ENCODE results near the gene TRIM7.

DNA sequence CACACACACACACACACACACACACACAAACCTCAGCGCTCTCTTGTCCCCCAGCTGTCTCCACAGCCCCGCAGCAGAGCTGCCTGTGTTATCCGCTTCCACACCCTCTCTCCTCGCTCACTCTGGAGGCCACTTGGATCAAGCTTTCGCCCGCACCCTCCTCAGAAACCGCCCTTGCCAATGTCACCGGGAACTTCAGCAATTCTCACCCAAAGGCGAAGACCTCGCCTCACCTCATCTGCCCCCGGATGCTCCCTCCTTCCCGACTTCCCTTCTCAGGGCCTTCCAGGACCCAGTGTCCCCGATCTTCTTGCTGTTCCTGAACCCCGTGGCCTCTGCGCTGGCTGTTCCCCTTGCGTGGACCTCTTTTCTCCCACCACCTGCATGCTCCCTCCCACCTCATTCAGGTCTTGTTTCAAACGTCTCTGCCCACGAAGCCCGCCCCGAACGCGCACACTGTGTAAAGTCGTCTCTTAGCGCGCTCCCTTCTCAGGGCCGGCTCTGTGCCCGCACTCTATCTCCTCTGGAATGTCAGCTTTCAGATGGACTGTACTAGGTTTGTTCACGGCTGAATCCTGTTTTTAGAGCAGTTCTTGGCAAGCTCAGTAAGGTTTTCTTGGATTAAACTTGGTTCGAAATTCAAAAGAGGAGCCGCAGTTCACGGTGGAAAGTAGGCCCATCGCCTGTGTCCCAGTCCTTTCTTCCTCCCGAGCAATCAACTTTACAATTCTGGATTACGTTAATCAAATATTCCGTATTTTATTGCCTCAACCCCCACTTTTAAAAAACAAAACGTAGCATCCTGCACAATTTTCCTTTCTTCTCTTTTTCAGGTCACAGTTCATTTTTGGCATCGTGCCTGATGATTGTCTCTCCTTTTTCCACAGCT, 1.0 kb upstream of the TRIM7 start:
- TF ChIP-seq YY1 (IDR thresholded peaks at IDR 0.05; ENCODE audit: extremely low read depth, insufficient replicate concordance, low read depth, low read length) (no peak), POLR2AphosphoS5 (IDR thresholded peaks at IDR 0.05; ENCODE audit: low read depth, low read length) (no peak)
- TF ChIP-seq, protein P1, sequence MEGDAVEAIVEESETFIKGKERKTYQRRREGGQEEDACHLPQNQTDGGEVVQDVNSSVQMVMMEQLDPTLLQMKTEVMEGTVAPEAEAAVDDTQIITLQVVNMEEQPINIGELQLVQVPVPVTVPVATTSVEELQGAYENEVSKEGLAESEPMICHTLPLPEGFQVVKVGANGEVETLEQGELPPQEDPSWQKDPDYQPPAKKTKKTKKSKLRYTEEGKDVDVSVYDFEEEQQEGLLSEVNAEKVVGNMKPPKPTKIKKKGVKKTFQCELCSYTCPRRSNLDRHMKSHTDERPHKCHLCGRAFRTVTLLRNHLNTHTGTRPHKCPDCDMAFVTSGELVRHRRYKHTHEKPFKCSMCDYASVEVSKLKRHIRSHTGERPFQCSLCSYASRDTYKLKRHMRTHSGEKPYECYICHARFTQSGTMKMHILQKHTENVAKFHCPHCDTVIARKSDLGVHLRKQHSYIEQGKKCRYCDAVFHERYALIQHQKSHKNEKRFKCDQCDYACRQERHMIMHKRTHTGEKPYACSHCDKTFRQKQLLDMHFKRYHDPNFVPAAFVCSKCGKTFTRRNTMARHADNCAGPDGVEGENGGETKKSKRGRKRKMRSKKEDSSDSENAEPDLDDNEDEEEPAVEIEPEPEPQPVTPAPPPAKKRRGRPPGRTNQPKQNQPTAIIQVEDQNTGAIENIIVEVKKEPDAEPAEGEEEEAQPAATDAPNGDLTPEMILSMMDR (IDR thresholded peaks at IDR 0.05 in 2 of 3, conservative IDR thresholded peaks at IDR 0.05 in 1 of 3; ENCODE audit: borderline replicate concordance in 1 of 3, insufficient read depth in 1 of 3, low read depth in 2 of 3, low read length in 2 of 3), result no peak

Measured in HCT116 (cell line).